HL-60 (cell line): ENCODE data around the gene STUM.

Source experiments
- DNase-seq, 2 experiments: peaks; one replicate each; pipeline ENCODE4 v3.0.0-alpha.2; 2010 to 2020; ENCODE audit warnings: low read depth in 1 of 2, low spot score in 1 of 2
- H3K27ac ChIP-seq: fragments of 250-450 bp; sonication (Bioruptor Pico); replicated peaks from 2 replicates; pipeline ENCODE4 v1.5.1; 2020; ENCODE audit warnings: mild to moderate bottlenecking, moderate library complexity
- H3K27me3 ChIP-seq: fragments of 250-450 bp; sonication (Bioruptor Pico); 2 replicates; pipeline ENCODE4 v1.5.1; 2021; ENCODE audit warnings: mild to moderate bottlenecking, moderate library complexity; ENCODE audit not compliant: insufficient read depth, poor library complexity, severe bottlenecking
- H3K4me3 ChIP-seq: replicated peaks from 2 replicates; pipeline ENCODE4 v1.5.1; 2011; ENCODE audit warnings: mild to moderate bottlenecking, control low read depth, low read length; ENCODE audit not compliant: insufficient read depth
- GABPA ChIP-seq: IDR thresholded peaks from 2 replicates; pipeline ENCODE4 v1.6.1; 2012; ENCODE audit warnings: low read depth
- POLR2AphosphoS5 ChIP-seq: IDR thresholded peaks from 2 replicates; pipeline ENCODE4 v1.6.1; 2012; ENCODE audit warnings: low read depth
- REST ChIP-seq: IDR thresholded peaks from 2 replicates; pipeline ENCODE4 v1.6.1; 2012; ENCODE audit warnings: low read depth; ENCODE audit not compliant: insufficient replicate concordance
- SPI1 ChIP-seq: IDR thresholded peaks from 2 replicates; pipeline ENCODE4 v1.6.1; 2012; ENCODE audit warnings: low read depth, mild to moderate bottlenecking, borderline replicate concordance
- TF ChIP-seq, protein P1 (sequence below): IDR thresholded peaks from one replicate; pipeline ENCODE4 v1.5.1; 2011; ENCODE audit warnings: low read length, control low read depth, inconsistent platforms; ENCODE audit not compliant: insufficient read depth

STUM gene

GRCh38 chr1:226602186-226603021, 53.8 kb downstream of the STUM start:
- H3K27ac ChIP-seq = no peak overlapping the region
- DNase-seq = no peak
- H3K27me3 ChIP-seq = peaks cover 5% of the 10 kb centered on the region
- H3K4me3 ChIP-seq = no peak overlapping the region
- TF ChIP-seq, protein P1, sequence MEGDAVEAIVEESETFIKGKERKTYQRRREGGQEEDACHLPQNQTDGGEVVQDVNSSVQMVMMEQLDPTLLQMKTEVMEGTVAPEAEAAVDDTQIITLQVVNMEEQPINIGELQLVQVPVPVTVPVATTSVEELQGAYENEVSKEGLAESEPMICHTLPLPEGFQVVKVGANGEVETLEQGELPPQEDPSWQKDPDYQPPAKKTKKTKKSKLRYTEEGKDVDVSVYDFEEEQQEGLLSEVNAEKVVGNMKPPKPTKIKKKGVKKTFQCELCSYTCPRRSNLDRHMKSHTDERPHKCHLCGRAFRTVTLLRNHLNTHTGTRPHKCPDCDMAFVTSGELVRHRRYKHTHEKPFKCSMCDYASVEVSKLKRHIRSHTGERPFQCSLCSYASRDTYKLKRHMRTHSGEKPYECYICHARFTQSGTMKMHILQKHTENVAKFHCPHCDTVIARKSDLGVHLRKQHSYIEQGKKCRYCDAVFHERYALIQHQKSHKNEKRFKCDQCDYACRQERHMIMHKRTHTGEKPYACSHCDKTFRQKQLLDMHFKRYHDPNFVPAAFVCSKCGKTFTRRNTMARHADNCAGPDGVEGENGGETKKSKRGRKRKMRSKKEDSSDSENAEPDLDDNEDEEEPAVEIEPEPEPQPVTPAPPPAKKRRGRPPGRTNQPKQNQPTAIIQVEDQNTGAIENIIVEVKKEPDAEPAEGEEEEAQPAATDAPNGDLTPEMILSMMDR = no peak
- no peak for TF ChIP-seq GABPA
- TF ChIP-seq REST = no peak
- no peak for TF ChIP-seq SPI1
- no peak for TF ChIP-seq POLR2AphosphoS5

GRCh38 chr1:226603022-226603857, 54.7 kb downstream of the STUM start:
- DNase-seq = no peak
- no peak overlapping the region for H3K27ac ChIP-seq
- peaks cover 5% of the 10 kb centered on the region for H3K27me3 ChIP-seq
- TF ChIP-seq SPI1 = no peak
- TF ChIP-seq POLR2AphosphoS5 = no peak
- no peak for TF ChIP-seq GABPA
- TF ChIP-seq, protein P1 = no peak
- no peak for TF ChIP-seq REST
- no peak overlapping the region for H3K4me3 ChIP-seq

DNA sequence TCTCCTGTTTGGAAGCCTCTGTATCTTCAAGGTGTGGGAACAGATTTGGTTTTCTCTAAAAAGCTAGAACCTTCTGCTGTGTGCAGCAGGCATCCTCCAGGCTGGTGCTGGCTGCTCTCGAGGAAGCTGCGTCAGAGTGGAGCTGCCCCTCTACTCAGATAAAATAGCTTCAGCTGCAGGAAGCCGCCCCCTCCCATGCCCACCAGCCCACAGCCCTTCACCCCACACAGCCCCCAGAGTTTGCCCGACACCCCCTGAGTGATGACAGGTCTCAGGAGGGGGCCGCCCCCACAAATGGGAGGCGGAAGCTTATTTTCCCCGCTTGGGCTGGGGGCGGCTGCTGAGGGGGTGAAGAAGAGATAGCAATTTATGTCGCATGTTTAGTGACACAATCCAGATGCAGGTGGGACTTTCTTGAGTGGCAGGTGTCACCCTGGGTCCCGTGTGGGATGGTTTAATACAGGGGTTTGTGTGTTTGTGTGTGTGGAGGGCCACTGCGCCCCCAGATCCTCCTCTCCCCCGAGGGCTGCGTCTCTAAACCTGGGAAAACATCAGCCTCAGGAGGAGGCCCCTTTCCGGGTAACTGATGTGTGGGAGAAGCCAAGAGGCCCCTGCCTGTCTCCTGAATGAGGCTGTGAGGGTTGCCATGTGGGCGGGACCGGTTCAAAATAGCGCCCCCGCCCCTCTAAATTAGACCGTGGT, 55.4 kb downstream of the STUM start:
- TF ChIP-seq POLR2AphosphoS5 = no peak
- TF ChIP-seq, protein P1 = no peak
- TF ChIP-seq GABPA = no peak
- TF ChIP-seq SPI1 = no peak
- no peak for TF ChIP-seq REST
- Histone ChIP-seq H3K27ac (no peak overlapping the region), H3K27me3 (no peaks in the 10 kb centered on the region), H3K4me3 (no peak overlapping the region)
- DNase-seq = no peak
